ENCODE measurements around the gene LGMN. TPM values are rescaled to one million over a fixed set of nuclear protein-coding genes. Genes with fewer than 3 reads are reported as not detected.

Gene LGMN
- total RNA-seq, 1 experiment from 2014 or later = 38.5 TPM

DNA sequence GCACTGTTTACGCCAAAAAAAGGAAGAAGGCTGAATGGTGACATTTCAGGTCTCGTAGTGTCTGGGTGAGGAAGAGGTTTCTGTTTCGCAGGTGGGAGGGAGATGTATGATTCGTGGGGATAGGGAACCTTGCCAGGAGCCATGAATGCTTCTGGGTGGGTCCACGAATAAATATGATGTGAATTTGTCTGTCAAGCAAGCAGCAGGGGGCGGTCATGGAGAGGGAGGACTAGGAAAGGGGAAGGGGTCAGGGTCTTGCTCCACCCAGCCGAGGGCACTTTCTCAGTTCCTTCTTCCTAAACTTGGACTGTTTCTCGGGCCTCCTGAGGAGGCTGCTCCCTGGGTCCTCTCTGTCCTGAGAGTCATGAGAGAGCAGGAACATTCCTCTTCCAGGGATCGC, 72.5 kb downstream of the LGMN start:
- DNase-seq (ENCODE audit: low spot score) = no peak

- no peak for DNase-seq (ENCODE audit: low spot score)
Observed at GRCh38 chr14:92675421-92675820, 73.0 kb downstream of the LGMN start.

GRCh38 chr14:92673601-92674150, 74.8 kb downstream of the LGMN start:
- DNase-seq (ENCODE audit: low spot score) = no peak

GRCh38 chr14:92670643-92671366, 77.6 kb downstream of the LGMN start:
- DNase-seq (ENCODE audit: low spot score) = no peak

GRCh38 chr14:92670160-92670559, 78.3 kb downstream of the LGMN start:
- peak; percentile 55 for DNase-seq (ENCODE audit: low spot score)

- DNase-seq (ENCODE audit: low spot score) = no peak
Observed at GRCh38 chr14:92668276-92668973, 80.0 kb downstream of the LGMN start.

GRCh38 chr14:92666251-92666650, 82.2 kb downstream of the LGMN start:
- no peak for DNase-seq (ENCODE audit: low spot score)

DNA sequence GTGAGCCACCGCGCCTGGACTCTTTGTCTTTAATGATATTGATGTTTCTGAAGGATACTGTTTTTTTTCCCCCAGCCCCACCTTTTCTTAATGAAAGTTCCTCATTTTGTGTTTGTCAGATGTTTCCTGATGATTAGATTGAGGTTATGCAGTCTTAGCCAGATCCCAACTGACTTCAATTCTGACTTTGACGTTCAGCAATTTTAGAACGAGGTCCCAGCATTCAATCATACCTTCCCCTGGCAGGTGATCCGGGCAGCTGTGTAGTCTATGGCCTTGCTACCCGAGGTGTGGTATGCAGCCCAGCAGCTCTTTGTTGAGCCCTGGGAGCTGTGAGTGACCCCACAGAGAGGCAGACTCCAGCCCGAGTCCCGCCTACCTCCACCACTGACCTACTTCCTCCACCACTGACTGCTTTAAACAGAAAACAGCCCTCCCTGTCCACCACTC, 82.7 kb downstream of the LGMN start:
- no peak for DNase-seq (ENCODE audit: low spot score)

DNA sequence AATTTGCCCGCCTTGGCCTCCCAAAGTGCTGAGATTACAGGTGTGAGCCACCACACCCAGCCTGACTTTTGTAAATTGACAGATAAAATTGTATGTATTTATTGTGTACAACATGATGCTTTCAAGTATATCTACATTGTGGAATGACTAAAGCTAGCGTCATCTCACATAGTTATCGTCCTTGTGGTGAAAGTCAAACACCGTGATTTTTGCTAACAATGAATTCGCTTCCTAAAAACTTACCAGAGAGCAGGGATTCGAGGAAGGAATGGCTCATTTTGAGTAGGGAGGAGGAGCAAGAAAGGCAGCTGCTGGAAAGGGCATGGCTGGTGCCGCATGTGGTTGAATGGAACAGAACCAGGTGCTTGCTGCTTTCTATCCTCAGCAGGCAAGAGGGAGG, 85.4 kb downstream of the LGMN start:
- no peak for DNase-seq (ENCODE audit: low spot score)

- DNase-seq (ENCODE audit: low spot score) = no peak
Observed at GRCh38 chr14:92660571-92660970, 87.9 kb downstream of the LGMN start.

DNA sequence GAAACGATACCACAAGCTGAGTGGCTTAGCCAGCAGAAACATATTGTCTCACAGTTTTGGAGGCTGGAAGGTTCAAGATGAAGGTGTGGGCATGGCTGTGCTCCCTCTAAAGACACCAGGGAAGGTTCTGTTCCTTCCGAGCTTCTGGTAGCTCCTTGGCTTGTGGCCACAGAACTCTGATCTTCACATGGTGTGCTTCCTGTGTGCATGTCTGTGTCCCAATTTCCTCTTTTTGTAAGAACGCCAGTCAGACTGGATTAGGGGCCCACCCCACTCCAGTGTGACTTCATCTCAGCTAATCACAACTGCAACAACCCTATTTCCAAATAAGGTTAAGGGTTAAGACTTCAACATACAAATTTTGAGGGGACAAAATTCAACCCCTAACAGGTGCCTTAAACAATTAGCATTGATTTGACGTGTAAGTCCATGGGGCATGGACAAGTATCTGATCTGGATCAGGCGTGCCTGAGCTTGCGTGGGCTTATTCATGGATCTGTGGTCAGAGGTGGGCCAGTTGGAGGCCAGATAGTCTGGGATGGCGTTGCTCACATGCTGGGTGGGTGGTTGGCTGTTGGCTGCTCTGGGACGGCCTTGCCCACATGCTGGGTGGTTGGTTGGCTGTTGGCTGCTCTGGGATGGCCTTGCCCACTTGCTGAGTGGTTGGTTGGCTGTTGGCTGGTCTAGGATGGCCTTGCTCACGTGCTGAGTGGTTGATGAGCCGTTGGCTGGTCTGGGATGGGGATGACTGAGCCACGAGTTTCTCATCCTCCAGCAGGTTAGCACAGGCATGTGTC, 88.5 kb downstream of the LGMN start:
- DNase-seq (ENCODE audit: low spot score) = no peak

DNA sequence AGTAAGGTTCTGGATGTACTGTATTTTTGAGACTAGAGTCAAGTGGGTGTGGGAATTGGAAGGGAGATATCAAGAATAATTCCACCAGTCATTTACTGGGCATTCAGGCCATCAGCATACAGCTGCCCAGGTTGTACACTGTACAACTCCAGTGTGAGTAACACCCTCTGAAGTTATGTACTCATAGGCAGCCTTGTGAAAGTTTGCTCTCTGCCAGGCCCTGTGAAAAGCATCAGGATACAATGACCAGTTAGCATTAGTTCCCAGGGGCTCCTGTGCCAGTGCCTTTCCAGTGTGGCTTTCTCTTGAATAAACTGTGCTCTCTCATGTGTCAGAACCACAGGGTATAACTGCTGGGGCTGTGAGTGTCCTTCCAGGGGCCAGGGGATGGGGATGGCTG, 89.7 kb downstream of the LGMN start:
- DNase-seq (ENCODE audit: low spot score) = no peak

- no peak for DNase-seq (ENCODE audit: low spot score)
Observed at GRCh38 chr14:92658160-92658559, 90.3 kb downstream of the LGMN start.

GRCh38 chr14:92657457-92658142, 90.8 kb downstream of the LGMN start:
- no peak for DNase-seq (ENCODE audit: low spot score)

DNA sequence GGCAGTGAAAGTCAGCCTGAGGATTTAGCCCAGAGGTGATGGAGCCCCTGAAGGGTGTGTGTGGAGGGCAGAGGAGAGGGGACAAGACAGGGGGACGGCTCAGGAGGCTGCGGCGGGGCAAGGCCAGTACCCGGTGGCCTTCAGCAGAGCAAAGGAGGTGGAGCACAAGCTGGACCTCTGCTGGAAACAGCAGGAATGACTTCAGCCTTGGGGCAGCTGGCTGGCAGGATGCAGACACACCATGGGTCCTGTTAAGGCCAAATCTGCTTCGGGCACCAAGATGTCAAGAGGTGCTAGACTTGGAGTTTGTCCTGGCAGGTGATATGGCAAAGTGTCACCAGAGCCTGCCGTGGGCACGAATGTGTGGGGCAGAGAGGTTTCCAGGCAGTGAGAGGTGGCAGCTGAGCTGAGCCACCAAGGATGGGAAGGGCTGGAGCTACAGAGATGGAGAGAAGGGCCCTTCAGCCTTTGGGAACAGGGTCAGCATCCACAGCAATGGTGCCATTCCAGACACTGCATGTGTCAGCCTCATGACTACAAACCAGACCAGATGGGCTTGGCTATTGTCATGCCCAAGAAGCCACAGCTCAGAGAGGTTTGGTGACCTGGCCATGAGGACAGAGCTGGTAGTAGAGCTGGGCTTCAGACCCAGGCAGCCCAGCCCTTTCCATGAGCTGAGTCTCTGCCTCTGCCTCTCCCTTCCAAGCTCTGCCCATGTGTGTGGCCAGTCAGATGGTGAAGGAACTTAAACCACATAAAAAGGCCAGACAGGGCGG, 91.9 kb downstream of the LGMN start:
- no peak for DNase-seq (ENCODE audit: low spot score)

GRCh38 chr14:92655419-92656201, 92.8 kb downstream of the LGMN start:
- DNase-seq (ENCODE audit: low spot score) = no peak

DNA sequence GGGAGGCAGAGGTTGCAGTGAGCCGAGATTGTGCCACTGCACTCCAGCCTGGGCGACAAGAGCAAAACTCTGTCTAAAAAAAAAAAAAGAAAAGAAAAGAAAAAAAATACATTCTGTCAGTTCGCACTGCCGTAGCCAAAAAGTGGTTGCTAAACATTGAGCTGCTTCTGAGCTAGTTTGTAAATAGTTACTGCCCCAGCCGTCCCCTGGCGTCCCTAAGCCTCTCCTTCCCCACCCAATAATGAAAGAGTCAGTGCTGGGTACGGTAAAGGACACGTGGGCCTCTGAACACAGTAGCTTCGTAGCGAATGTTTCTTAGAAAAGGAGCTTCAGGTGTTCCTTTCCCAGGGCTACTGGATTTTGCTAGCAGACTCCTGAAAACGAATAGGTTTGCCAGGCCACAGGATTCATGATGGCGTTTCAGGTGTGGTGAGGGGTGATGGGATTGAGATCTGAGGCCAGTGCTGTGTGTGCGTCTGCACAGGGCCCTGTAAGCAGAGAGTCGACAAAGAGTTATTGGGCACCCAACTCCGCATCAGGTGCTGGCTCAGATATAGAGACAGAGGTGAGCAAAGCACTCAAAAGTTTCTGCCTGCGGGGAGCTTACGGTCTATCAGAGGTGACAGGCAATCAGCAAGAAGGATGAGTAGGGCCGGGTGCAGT, 94.1 kb downstream of the LGMN start:
- no peak for DNase-seq (ENCODE audit: low spot score)

Data from H4 (cell line).